ENCODE results near the gene OSBPL9. TPM values are rescaled to one million over a fixed set of nuclear protein-coding genes. Genes with fewer than 3 reads are reported as not detected.

Gene OSBPL9
- total and polyA plus RNA-seq, 2 experiments from 2014 or later: 82.7 to 102 TPM

GRCh38 chr1:51570063-51570710, 46.7 kb upstream of the OSBPL9 start:
- Mint-ChIP-seq H3K27ac (no peak overlapping the region), H3K27me3 (ENCODE audit: insufficient read depth, low read depth, poor library complexity) (no peaks in the 10 kb centered on the region), H3K36me3 (ENCODE audit: low read depth) (no peaks in the 10 kb centered on the region), H3K9me3 (no peaks in the 10 kb centered on the region), H3K4me1 (peaks cover 14% of the 10 kb centered on the region), H3K4me3 (no peak overlapping the region)
- Histone ChIP-seq H3K4me1 (ENCODE audit: insufficient read depth) (peaks cover 13% of the 10 kb centered on the region), H3K9me2 (ENCODE audit: insufficient read depth) (no peaks in the 10 kb centered on the region), H3K79me2 (replicated peaks; ENCODE audit: insufficient read depth) (no peaks in the 10 kb centered on the region), H2AFZ (no peak overlapping the region; the same call in none of the 2 replicates), H3K27ac (ENCODE audit: low read depth) (no peak overlapping the region), H4K20me1 (replicated peaks; ENCODE audit: insufficient read depth) (no peaks in the 10 kb centered on the region), H3F3A (replicated peaks; ENCODE audit: low read depth) (no peaks in the 10 kb centered on the region), H3K36me3 (ENCODE audit: insufficient read depth) (no peaks in the 10 kb centered on the region), H3K4me2 (no peak overlapping the region; the same call in 1 of the 2 replicates), H3K4me3 (no peak overlapping the region), H3K27me3 (ENCODE audit: insufficient read depth) (no peaks in the 10 kb centered on the region)
- ATAC-seq (no peak), DNase-seq (ENCODE audit: low spot score) (no peak)
- no peak for TF ChIP-seq STAT1 (IDR thresholded peaks at IDR 0.05; ENCODE audit: unreplicated experiment)
- no peak for TF ChIP-seq JUNB (IDR thresholded peaks at IDR 0.05; ENCODE audit: unreplicated experiment)
- no peak for TF ChIP-seq CTCF (conservative IDR thresholded peaks at IDR 0.05; ENCODE audit: low read depth in 2 of 2)
- no peak for TF ChIP-seq NANOG (IDR thresholded peaks at IDR 0.05; ENCODE audit: borderline replicate concordance)
- no peak for TF ChIP-seq REST (IDR thresholded peaks at IDR 0.05; ENCODE audit: unreplicated experiment)
- TF ChIP-seq EZH2 (IDR thresholded peaks at IDR 0.05; ENCODE audit: low read depth, unreplicated experiment): no peak
- no peak for TF ChIP-seq EZH2phosphoT487 (IDR thresholded peaks at IDR 0.05; ENCODE audit: unreplicated experiment)
- TF ChIP-seq ZNF114 (CRISPR knock-in tag; IDR thresholded peaks at IDR 0.05): no peak
- no peak for TF ChIP-seq ZNF462 (CRISPR knock-in tag; IDR thresholded peaks at IDR 0.05)
- no peak for TF ChIP-seq CREB1 (CRISPR knock-in tag; IDR thresholded peaks at IDR 0.05; ENCODE audit: low read depth)
- no peak for TF ChIP-seq POLR2AphosphoS5 (IDR thresholded peaks at IDR 0.05; ENCODE audit: low read depth)
- TF ChIP-seq ZNF331 (CRISPR knock-in tag; IDR thresholded peaks at IDR 0.05; ENCODE audit: low read depth): no peak
- no peak for TF ChIP-seq ETS1 (IDR thresholded peaks at IDR 0.05)
